Activated T-cell treated with anti-CD3 and anti-CD28 coated beads, Interleukin-2, amount 50 U/mL, for 4 hours (primary cell): ENCODE measurements around the gene RIPOR2. TPM values are rescaled to one million over a fixed set of nuclear protein-coding genes. Genes with fewer than 3 reads are reported as not detected.

Experiments
- ATAC-seq, 2 donors: fragments of 200-7000 bp; cut with Tn5 transposase; one replicate each; pipeline ENCODE4 v1.10.0; 2021
- DNase-seq: peaks from one replicate; pipeline ENCODE4 v3.0.0-alpha.2; 2020
- H3K27me3 Mint-ChIP-seq: one replicate; pipeline ENCODE4 v1.8.0; 2021; ENCODE audit warnings: low read depth, mixed read lengths
- H3K36me3 Mint-ChIP-seq: one replicate; pipeline ENCODE4 v1.8.0; 2022; ENCODE audit warnings: mixed read lengths; ENCODE audit not compliant: insufficient read depth
- H3K4me1 Mint-ChIP-seq: one replicate; pipeline ENCODE4 v1.8.0; 2021; ENCODE audit warnings: low read depth, mixed read lengths
- H3K4me3 Mint-ChIP-seq: one replicate; pipeline ENCODE4 v1.8.0; 2021; ENCODE audit warnings: mild to moderate bottlenecking, moderate library complexity, mixed read lengths
- H3K9me3 Mint-ChIP-seq: one replicate; pipeline ENCODE4 v1.8.0; 2021; ENCODE audit warnings: mixed read lengths
- total RNA-seq, 3 donors: library from RNA; stranded (reverse); gene quantifications; one replicate each; pipeline ENCODE4 v1.2.1, GENCODE V29; 2021

RIPOR2 gene
- total RNA-seq, 3 donors from 2014 or later = 14.7 to 17.4 (median 16.8) TPM

DNA sequence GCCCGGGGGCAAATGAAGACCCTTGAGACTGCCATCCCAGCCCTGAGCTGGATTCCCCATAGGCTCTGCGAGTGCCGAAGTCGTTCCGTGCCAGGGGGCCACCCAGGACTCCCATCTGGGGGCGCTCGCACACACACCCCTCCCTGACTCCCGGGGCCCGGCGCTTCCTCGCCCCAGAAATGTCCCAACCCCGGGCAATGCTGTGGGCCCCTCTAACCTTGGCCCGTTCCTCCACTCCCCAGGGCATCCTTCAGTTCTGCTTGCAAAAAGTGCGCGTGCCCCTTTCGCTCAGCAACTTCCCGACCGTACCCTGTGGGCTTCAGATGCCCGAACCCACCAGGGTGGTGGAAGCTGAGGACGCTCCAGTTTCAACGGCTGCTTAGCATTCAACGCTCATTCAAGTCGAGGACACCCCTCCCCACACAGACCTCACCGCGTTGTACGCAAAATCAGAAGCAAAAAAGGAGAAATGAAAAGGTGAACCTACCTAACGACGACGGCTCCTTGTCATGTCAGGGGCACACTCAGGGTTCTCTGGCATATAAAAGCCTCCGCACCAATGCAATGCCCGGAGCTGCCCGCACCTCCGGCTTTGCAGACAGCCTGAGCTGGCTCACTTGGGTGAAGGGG, 25.3 kb downstream of the RIPOR2 start:
- H3K4me1 Mint-ChIP-seq = peaks cover 95% of the 10 kb centered on the region
- no peaks in the 10 kb centered on the region for H3K27me3 Mint-ChIP-seq
- peak; percentile 24 for DNase-seq
- peaks cover 14% of the 10 kb centered on the region for H3K36me3 Mint-ChIP-seq
- H3K4me3 Mint-ChIP-seq = peak overlapping the region; percentile 85
- no peaks in the 10 kb centered on the region for H3K9me3 Mint-ChIP-seq
- ATAC-seq = peak; percentile 37 to 44

GRCh38 chr6:24909241-24910216, 26.2 kb downstream of the RIPOR2 start:
- ATAC-seq (no peak), DNase-seq (no peak)
- Mint-ChIP-seq H3K36me3 (peaks cover 22% of the 10 kb centered on the region), H3K4me3 (peak overlapping the region; percentile 85), H3K27me3 (no peaks in the 10 kb centered on the region), H3K9me3 (no peaks in the 10 kb centered on the region), H3K4me1 (peaks cover 95% of the 10 kb centered on the region)

DNA sequence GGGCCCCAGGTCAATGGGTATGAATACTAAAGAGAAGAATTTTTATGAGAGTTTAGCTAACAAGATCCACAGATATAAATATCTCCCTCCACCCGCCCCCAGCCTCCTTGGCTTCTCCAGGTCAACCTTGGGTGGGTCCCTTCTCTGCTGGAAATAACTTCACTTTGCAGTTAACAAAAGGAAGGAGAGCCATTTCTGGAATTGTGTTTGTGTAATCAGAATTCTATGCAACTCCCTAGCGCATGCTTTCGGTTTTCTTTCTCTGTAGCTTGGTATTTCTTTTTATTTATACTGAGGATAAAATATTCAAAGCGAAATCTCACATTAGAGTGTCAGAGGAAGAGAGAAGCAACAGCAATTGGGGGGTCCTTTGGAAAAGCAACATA, 27.1 kb downstream of the RIPOR2 start:
- no peak for DNase-seq
- ATAC-seq = peak in 1 of 2 donors; percentile 8
- Mint-ChIP-seq H3K27me3 (no peaks in the 10 kb centered on the region), H3K4me3 (peak overlapping the region; percentile 85), H3K36me3 (peaks cover 30% of the 10 kb centered on the region), H3K9me3 (no peaks in the 10 kb centered on the region), H3K4me1 (peaks cover 95% of the 10 kb centered on the region)

- DNase-seq (no peak), ATAC-seq (no peak)
- no peaks in the 10 kb centered on the region for H3K27me3 Mint-ChIP-seq
- H3K4me3 Mint-ChIP-seq = peak overlapping the region; percentile 85
- H3K4me1 Mint-ChIP-seq = peaks cover 93% of the 10 kb centered on the region
- H3K9me3 Mint-ChIP-seq = peaks cover 2% of the 10 kb centered on the region
- peaks cover 35% of the 10 kb centered on the region for H3K36me3 Mint-ChIP-seq
Observed at GRCh38 chr6:24907919-24908649, 27.7 kb downstream of the RIPOR2 start.

GRCh38 chr6:24906314-24906713, 29.4 kb downstream of the RIPOR2 start:
- no peak for DNase-seq
- Mint-ChIP-seq H3K9me3 (peaks cover 9% of the 10 kb centered on the region), H3K4me1 (peaks cover 92% of the 10 kb centered on the region), H3K27me3 (no peaks in the 10 kb centered on the region), H3K4me3 (no peak overlapping the region), H3K36me3 (peaks cover 46% of the 10 kb centered on the region)
- ATAC-seq = no peak

DNA sequence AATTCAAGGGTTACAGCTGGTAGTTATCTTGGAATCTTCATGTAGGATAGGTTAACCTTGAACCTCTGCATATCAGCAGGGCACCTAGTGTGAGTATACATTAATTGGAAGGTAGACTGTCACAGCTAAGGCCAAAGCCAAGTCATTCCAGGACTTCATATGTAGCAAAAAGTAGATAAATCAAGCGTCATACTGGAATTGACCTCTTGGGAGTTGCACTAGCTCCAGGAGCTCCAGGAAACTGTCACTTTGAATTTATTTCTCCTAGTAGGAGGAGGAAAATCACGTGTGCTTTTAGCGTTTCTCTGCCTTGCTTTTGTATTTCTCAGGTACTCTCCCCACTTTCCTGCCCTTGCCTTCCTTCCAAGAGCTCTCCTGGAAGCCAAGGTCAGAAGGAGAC, 30.3 kb downstream of the RIPOR2 start:
- H3K27me3 Mint-ChIP-seq = no peaks in the 10 kb centered on the region
- DNase-seq (no peak), ATAC-seq (no peak)
- H3K4me3 Mint-ChIP-seq = no peak overlapping the region
- peaks cover 95% of the 10 kb centered on the region for H3K4me1 Mint-ChIP-seq
- H3K36me3 Mint-ChIP-seq = peaks cover 46% of the 10 kb centered on the region
- H3K9me3 Mint-ChIP-seq = peaks cover 9% of the 10 kb centered on the region

DNA sequence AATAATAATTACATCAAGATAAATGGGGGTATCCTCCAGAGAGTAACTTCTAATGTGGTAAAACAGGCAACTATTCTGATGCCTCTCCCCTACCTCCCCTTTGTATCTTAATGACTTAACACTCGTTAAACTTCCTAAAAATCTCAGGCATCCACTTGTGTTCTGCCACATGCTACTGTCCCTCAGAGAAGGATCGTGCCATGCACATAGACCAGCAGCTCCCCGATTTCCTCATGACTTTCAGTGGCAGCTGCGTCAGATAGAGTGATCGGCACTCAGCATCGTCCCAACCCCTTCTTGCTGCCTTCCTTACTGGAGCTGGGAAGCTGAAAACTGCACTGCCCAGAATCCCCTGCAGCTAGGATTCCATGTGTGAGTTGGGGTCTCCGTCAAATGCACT, 32.1 kb downstream of the RIPOR2 start:
- H3K4me1 Mint-ChIP-seq = peaks cover 94% of the 10 kb centered on the region
- no peaks in the 10 kb centered on the region for H3K27me3 Mint-ChIP-seq
- no peak for DNase-seq
- ATAC-seq = no peak
- H3K36me3 Mint-ChIP-seq = peaks cover 51% of the 10 kb centered on the region
- peaks cover 9% of the 10 kb centered on the region for H3K9me3 Mint-ChIP-seq
- no peak overlapping the region for H3K4me3 Mint-ChIP-seq

GRCh38 chr6:24902782-24903181, 33.0 kb downstream of the RIPOR2 start:
- Mint-ChIP-seq H3K4me3 (peak overlapping the region; percentile 35), H3K36me3 (peaks cover 56% of the 10 kb centered on the region), H3K27me3 (no peaks in the 10 kb centered on the region), H3K4me1 (peaks cover 94% of the 10 kb centered on the region), H3K9me3 (peaks cover 9% of the 10 kb centered on the region)
- ATAC-seq (no peak), DNase-seq (no peak)

DNA sequence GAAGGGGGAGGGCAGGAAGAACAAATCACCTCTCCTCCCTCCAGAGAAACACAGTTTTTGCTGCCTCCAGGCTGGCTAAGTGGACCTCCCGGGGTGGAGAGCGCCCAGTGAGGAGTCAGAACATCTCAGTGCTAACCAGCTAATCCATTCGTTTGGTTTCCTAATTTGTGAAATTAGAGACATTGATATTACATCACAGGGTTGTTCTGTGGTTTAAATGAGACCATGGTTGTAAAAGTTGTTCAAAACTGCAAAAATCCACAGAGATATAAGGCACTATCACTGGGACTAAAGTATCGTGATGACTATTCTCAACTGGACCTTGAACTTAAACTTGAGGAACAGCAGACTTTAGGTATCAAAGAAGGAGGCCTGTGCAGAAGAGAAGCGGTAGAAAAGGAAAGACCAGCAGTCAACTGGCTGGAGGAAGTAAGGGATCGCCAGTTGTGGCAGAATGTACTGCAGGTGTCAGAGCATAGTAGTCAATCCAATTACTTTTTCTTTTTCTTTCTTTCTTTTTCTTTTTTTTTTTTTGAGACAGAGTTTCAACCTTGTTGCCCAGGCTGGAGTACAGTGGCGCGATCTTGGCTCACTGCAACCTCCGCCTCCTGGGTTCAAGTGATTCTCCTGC, 33.9 kb downstream of the RIPOR2 start:
- H3K36me3 Mint-ChIP-seq = peaks cover 52% of the 10 kb centered on the region
- H3K4me1 Mint-ChIP-seq = peaks cover 94% of the 10 kb centered on the region
- ATAC-seq (no peak), DNase-seq (no peak)
- H3K4me3 Mint-ChIP-seq = no peak overlapping the region
- no peaks in the 10 kb centered on the region for H3K27me3 Mint-ChIP-seq
- peaks cover 9% of the 10 kb centered on the region for H3K9me3 Mint-ChIP-seq

DNA sequence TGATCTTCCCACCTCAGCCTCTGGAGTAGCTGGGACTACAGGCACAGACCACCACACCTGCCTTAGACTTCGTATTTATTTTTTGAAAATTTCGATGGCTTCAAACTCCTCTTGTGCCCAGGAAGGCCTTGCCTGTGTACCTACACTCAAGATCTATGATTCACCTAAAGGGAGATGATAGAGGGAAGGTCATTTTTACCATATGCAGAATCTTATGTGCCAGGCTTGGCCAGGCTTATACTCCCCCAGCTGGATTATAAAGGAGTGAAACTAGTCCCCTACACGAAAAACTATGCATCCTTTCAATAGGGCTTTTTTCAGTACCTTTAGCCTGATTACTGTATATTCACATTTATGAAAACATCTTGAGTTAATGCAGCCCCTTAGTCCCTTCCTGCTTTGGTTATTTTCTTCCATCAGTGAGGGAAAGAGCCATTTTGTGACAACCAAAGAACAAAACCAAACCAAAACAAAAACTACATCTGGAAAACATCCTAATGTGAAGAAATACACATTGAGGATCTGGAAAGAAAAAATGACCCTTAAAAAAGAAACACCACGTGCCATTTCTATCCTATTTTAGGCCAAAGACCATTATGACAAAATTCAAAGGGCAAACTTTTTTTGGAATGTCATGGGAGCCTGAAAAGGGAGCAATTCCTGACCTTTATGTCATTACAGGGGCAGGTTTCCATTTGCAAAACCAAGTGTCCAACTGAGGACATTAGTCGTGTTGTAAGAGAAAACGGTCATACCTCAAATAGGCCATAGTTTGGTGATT, 34.7 kb downstream of the RIPOR2 start:
- Mint-ChIP-seq H3K27me3 (no peaks in the 10 kb centered on the region), H3K4me1 (peaks cover 92% of the 10 kb centered on the region), H3K36me3 (peaks cover 48% of the 10 kb centered on the region), H3K9me3 (peaks cover 9% of the 10 kb centered on the region), H3K4me3 (peak overlapping the region; percentile 39)
- DNase-seq (no peak), ATAC-seq (no peak)

- Mint-ChIP-seq H3K9me3 (peaks cover 9% of the 10 kb centered on the region), H3K4me3 (peak overlapping the region; percentile 65), H3K27me3 (no peaks in the 10 kb centered on the region), H3K4me1 (peaks cover 87% of the 10 kb centered on the region), H3K36me3 (peaks cover 39% of the 10 kb centered on the region)
- DNase-seq = no peak
- ATAC-seq = peak; percentile 90 to 91
Observed at GRCh38 chr6:24899997-24900325, 35.8 kb downstream of the RIPOR2 start.

DNA sequence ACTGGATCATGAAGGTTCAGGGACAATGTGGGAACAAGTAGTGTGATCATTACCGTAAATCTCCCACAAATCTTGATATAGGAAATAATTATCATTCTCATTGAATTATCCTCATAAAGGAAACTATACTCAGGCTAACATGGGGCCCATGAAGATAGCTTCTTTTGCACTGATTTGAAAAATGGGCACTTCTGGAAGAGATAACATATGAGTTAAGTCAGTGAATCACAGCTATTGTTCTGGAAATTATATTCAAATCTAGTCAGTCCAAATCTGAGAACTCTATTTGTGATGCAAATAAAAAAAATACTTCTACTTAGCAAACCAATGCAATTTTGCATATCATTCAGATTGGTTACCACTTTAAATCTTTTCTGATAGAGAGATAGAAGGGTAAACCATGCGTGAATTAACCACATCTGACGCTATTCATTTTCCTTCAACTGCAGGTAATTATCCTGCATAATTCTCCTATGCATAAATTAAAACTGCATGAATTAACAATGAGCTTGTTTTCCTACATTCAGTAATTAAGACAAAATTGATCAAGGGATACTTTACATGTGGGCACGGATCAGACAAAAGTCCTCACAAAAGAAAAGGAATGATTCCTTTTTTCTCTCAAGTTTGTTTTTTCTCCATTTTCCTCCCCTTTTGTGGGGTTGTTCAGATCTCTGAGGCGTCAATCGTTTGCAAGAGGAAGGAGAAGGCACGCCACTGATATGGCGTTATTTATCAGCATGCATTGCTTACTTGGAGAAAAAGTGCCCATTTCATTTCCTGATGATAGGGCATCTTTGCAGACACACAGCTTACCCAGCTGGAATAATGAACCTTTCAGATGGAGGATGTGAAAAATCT, 36.4 kb downstream of the RIPOR2 start:
- no peak for ATAC-seq

DNA sequence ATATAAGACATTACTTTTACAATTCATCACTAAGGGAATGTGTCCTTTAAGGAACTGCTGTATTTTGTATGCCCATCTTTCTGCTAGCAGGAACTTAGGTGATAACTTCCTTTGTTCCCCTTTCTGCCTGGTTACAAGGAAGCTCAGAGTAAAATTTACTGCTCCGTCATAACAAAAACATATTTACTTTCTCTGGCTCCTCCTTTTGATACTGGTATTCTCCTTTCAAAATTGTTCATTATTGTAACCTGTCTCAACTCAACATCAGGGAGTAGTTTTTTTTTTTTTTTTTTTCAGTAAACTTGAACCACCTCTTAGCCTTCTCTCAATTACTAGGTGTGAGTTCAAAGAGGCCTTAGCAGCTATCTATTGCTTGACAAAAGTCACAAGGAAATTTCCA, 37.1 kb downstream of the RIPOR2 start:
- DNase-seq (no peak), ATAC-seq (peak in 1 of 2 donors; percentile 15)
- H3K36me3 Mint-ChIP-seq = peaks cover 28% of the 10 kb centered on the region
- peak overlapping the region; percentile 65 for H3K4me3 Mint-ChIP-seq
- H3K9me3 Mint-ChIP-seq = peaks cover 9% of the 10 kb centered on the region
- no peaks in the 10 kb centered on the region for H3K27me3 Mint-ChIP-seq
- H3K4me1 Mint-ChIP-seq = peaks cover 87% of the 10 kb centered on the region

More for the DNA sequence above, 36.4 kb downstream of the RIPOR2 start:
- H3K27me3 Mint-ChIP-seq = no peaks in the 10 kb centered on the region
- peaks cover 87% of the 10 kb centered on the region for H3K4me1 Mint-ChIP-seq
- peaks cover 35% of the 10 kb centered on the region for H3K36me3 Mint-ChIP-seq
- peak overlapping the region; percentile 65 for H3K4me3 Mint-ChIP-seq
- no peak for DNase-seq
- peaks cover 9% of the 10 kb centered on the region for H3K9me3 Mint-ChIP-seq
